ENCODE measurements around the gene ASAP2.

ASAP2 gene

DNA sequence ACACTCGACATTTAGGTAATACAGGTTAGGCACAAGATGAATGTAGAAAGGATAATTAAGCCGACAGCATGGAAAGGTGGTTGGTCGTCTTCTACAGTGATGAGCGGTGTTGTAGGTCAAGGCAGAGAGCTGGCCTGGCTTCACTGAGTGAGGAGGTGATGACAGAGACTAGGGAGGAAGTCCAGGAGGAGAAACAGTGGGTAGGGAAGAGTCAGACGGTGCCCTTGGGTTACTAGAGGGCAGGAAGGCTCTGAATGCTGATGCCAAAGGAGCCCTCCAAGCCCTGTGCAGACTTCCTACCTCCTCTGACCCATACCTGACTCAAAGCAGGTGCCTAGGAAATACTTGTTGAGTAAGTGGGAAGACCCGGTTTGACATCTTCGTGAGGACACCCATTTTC is 116.0 kb downstream of the ASAP2 start:
- in situ Hi-C loops (cut with HindIII; ENCODE audit: low pct_ligation_motif_present, low pct_unique_long_range_greater_than_20kb, low sequenced_read_pairs), result no loop called here
- DNase-seq, result no peak

DNA sequence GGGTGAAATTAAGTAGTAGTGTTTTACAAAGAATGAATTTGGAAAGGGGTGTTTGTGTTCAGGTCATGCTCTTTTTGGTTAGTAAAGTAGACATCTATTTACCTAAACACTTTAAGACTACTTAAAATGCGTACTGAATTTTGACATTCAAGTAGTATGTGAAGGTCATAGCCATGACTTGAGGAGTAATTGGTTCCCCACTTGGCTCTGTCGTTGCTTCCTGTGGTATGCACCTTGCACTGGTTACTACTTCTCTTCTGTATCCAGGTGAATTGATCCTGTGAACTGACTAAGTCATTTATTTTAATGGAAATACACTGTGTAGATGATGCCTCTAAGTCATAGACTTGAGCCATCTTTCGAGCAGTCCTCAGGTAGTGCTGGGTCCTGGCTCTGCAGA is 118.8 kb downstream of the ASAP2 start:
- in situ Hi-C loops (cut with HindIII; ENCODE audit: low pct_ligation_motif_present, low pct_unique_long_range_greater_than_20kb, low sequenced_read_pairs), result loop anchor here (25.0 kb wide), 1 partner anchor 163 kb away; no protein-coding TSS in a partner anchor
- DNase-seq, result no peak

DNA sequence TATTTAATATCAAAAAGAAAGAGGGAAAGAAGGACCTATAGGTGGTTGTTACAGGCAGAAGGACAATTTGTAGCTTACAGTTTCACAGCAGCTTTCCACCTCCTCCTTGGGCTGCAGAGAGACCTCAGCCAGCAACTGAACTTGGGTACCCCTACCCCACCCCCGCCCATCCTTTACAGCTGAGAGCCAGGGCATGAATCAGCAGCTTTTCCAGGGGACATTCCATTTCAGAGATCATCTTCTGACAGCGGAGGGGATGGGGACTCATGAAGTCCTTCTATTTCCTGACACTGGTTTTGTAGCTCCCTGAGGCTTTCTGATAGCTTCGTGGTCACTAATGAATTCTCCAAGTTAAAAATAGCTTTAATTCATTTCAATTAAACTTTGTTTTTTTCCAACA is 120.4 kb downstream of the ASAP2 start:
- no peak for DNase-seq
- in situ Hi-C loops (cut with HindIII; ENCODE audit: low pct_ligation_motif_present, low pct_unique_long_range_greater_than_20kb, low sequenced_read_pairs), result loop anchor here (25.0 kb wide), 1 partner anchor 165 kb away; no protein-coding TSS in a partner anchor

DNA sequence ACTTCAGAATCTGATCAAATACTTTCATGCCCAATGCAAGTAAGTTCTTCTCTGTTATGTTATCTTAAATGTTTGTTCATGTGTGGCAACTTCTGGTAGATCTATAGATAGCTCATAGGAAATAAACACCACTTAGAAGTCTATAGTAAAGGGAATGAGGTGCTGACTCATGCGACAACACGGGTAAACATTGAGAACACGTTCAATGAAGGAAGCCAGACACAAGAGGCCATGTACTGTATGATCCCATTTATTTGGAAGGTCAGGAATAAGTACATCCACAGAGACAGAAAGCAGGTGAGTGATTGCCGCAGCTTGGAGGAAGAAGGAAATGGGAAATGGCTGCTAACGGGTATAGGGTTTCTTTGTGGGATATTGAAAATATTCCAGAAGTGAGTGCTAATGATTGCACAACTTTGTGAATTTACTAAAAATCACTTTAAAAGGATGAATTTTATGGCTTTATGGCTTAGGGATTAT is 121.3 kb downstream of the ASAP2 start:
- no peak for DNase-seq
- in situ Hi-C loops (cut with HindIII; ENCODE audit: low pct_ligation_motif_present, low pct_unique_long_range_greater_than_20kb, low sequenced_read_pairs), result loop anchor here (25.0 kb wide), 1 partner anchor 166 kb away; no protein-coding TSS in a partner anchor

DNA sequence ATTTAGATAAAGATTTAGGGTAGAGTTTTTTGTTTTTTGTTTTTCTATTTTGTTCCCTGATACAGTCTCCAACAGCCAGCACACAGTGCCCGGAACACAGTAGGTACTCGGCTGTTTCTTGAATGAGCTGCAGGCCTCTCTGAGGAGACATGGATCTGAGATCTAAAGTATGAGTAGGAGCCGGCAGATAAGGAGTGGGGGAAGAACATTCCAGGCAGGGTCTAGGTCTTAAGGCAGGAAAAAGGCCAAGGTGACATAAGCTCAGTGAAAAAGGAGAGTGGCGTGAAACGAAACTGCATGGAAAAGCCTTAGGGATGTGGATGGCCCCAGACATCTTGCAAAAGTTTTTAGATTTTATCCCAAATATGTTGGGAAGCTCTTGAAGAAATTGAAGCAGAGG is 122.3 kb downstream of the ASAP2 start:
- DNase-seq, result no peak
- in situ Hi-C loops (cut with HindIII; ENCODE audit: low pct_ligation_motif_present, low pct_unique_long_range_greater_than_20kb, low sequenced_read_pairs), result loop anchor here (25.0 kb wide), 1 partner anchor 167 kb away; no protein-coding TSS in a partner anchor

DNA sequence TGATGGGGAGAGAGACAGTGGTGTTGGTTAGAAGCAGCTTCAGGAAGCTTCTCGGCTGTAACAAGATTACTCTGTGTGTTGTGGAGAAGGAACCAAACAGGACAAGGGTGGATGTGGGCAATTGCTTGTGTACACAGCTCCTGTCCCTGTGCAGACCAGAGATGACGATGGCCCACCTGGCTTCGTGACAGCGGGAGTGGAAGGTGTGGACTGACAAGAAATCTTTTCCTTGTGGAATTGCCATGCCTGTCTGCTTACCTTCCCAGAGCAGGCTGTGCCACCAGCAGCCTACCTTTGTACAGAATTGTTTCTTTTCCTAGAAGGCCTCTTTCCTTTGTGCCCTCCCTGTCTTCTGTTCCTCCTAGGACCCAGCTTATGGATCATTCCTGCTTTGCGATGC is 122.9 kb downstream of the ASAP2 start:
- no peak for DNase-seq
- in situ Hi-C loops (cut with HindIII; ENCODE audit: low pct_ligation_motif_present, low pct_unique_long_range_greater_than_20kb, low sequenced_read_pairs), result loop anchor here (25.0 kb wide), 1 partner anchor 167 kb away; no protein-coding TSS in a partner anchor

DNA sequence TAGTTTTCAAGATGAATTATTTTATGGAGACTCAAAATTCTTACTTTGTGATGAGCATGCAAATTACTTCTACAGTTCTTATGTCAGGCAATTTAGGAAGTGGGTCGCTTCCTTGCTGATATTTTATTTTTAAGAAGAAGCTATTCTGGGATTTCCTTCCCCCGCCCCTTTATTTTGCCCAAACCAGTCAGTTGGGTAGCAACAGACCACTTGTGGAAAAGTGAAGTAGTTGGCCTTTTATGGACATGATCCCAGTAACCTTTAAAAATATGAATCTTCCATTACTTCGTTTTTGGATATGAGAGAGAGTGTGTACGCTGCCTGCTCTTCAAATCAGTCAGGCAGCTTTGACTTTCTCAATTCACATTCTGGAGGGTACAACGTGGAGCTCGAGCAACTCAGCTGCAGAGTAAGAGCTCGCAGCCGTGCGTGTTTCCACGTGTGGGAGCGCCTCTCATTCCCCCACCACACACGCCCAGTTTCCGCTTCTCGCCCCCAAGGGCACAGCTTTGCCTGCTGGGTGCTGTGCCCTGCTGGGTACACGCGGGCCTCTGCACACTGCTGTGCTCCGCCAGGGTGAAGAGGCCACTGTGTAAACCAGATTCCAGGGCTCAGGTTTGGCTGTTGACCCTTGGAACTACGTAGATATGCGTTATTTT is 124.1 kb downstream of the ASAP2 start:
- no peak for DNase-seq
- in situ Hi-C loops (cut with HindIII; ENCODE audit: low pct_ligation_motif_present, low pct_unique_long_range_greater_than_20kb, low sequenced_read_pairs), result loop anchor here (25.0 kb wide), 1 partner anchor 168 kb away; no protein-coding TSS in a partner anchor

DNA sequence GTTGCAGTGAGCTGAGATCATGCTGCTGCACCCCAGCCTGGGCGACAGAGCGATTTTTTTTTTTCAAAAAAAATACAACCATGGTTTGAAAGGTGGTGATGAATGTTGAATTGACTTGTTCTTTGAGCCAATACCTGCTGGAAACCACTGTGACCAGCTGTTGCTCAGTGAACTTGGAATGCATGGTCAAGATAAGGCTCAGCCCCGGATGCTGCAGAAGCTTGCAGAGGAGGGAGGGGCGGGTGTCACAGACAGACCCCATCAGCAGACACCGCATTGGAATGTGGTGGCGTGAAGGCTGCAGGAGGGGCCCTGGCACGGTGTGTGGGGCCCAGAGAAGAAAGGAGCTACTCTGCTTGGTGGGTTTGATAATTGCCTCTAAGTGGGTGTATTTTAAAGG is 125.1 kb downstream of the ASAP2 start:
- in situ Hi-C loops (cut with HindIII; ENCODE audit: low pct_ligation_motif_present, low pct_unique_long_range_greater_than_20kb, low sequenced_read_pairs), result loop anchor here (25.0 kb wide), 1 partner anchor 169 kb away; no protein-coding TSS in a partner anchor
- DNase-seq, result no peak

DNA sequence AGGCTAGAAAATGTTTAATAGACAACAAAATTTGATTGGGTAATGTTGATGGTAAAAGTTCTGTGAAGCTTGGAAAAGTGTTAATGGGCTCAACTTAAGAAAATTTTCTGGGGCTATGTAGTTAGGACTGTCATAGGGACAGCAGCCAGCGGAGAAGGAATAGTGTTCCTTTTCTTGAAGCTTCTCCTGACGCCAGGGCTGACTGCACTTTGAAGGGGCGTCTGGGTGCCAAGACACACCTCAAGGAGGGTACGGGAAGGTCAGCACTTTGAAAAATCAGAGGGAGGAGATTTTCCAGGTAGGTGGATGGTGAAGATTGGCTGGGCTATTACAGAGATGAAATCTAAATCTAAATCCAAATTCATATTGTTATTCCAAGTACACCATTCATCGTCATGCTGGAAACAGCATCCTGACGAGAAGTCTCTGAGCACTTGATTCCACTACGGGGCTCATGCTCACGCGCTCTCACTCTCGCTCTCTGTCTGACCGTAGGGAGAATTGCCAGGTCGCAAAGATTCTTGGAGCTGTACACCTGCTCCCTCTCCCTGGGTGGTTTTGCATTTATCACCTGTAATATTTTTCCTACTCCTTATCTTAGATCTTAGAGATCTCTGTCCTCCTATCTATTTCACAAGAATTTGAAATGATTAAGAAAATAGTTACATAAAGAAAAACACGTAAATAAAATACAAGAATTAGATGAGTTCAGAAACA is 125.7 kb downstream of the ASAP2 start:
- DNase-seq, result no peak
- in situ Hi-C loops (cut with HindIII; ENCODE audit: low pct_ligation_motif_present, low pct_unique_long_range_greater_than_20kb, low sequenced_read_pairs), result loop anchor here (25.0 kb wide), 1 partner anchor 170 kb away; no protein-coding TSS in a partner anchor

DNA sequence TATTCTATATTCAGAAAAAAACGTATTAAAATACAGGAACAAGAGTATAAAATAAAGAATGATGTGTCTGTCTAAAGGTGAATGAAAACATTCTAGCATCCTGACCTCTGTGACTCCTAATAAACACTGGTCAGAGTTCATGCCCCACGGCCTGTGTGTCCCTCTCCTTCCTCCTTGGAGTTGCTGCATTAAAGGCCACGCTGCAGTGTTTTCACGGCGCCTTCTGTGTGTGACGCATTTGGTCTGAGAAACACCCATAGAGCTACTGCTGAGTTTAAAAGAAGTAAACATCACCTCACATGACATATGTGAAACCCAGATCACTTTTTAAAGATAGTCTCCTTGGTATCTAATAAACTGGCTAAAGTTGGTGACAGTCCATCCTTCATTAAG is 126.2 kb downstream of the ASAP2 start:
- in situ Hi-C loops (cut with HindIII; ENCODE audit: low pct_ligation_motif_present, low pct_unique_long_range_greater_than_20kb, low sequenced_read_pairs), result loop anchor here (25.0 kb wide), 1 partner anchor 171 kb away; no protein-coding TSS in a partner anchor
- DNase-seq, result no peak

DNA sequence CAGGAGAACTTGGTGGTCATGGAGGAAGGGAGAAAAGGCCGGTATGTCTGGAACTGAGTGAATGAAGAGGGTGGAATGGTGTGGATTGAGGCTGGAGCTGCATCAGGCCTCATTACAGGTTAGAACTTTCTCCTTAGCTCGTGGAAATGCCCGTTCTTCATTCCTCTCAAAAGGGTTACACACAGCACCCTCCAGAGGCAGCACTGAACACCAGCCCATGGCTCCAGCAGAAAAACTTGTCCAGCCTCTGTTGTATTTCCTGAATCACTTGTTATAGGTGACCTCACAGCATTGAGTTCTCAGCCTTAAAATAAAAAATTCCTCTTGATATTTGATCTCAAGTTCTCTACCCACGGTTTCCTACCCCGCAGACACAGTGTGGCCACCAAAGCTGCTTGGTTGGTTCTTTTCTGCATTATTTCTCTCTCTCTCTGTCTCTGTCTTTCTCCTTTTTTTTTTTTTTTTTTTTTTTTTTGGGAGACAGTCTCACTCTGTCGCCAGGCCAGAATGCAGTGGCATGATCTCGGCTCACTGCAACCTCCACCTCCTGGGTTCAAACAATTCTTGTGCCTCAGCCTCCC is 127.1 kb downstream of the ASAP2 start:
- in situ Hi-C loops (cut with HindIII; ENCODE audit: low pct_ligation_motif_present, low pct_unique_long_range_greater_than_20kb, low sequenced_read_pairs), result loop anchor here (25.0 kb wide), 1 partner anchor 171 kb away; no protein-coding TSS in a partner anchor
- peak; percentile 88 for DNase-seq

DNA sequence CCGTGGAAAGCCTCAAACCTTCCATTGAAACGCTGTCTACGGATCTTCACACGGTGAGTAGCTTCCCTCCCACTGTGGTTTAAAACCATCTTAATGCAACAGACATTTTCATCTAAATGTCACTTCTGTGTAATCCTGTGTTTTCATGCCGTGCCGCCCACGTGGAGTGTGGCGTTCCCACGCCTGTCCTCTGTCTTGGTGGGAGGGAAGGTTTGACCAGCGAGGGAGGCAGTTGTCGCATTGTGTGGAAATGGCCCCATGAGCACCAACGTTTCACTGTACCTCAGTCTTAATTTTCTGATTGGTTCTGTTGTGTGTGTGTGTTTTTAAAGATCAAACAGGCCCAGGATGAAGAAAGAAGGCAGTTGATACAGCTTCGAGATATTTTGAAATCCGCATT is 128.1 kb downstream of the ASAP2 start:
- DNase-seq, result no peak
- in situ Hi-C loops (cut with HindIII; ENCODE audit: low pct_ligation_motif_present, low pct_unique_long_range_greater_than_20kb, low sequenced_read_pairs), result loop anchor here (25.0 kb wide), 1 partner anchor 172 kb away; no protein-coding TSS in a partner anchor

DNA sequence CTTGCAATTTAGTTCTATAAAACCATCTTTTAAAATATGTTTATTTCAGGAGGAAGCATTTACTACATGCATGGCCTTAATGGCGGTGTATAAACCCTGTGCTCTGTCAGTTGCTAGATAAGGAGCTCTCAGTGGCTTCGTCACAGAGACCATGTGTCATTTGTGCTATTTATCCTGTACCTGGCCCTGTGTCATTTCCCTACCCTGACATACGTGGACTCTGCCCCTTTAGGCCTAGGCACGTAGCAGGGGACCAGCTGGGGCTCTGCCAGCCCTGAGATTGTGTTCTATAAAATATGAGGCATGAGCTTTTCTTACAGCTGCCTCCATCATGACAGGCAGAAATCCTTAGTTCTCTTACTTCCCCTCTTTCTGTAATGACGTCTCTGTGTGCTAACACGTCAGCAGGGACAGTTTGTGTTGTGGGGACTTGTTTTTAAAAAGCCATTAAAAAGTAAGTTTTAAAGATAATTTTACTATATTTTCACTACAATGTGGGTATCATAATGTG is 128.8 kb downstream of the ASAP2 start:
- in situ Hi-C loops (cut with HindIII; ENCODE audit: low pct_ligation_motif_present, low pct_unique_long_range_greater_than_20kb, low sequenced_read_pairs), result loop anchor here (25.0 kb wide), 1 partner anchor 173 kb away; no protein-coding TSS in a partner anchor
- DNase-seq, result no peak

DNA sequence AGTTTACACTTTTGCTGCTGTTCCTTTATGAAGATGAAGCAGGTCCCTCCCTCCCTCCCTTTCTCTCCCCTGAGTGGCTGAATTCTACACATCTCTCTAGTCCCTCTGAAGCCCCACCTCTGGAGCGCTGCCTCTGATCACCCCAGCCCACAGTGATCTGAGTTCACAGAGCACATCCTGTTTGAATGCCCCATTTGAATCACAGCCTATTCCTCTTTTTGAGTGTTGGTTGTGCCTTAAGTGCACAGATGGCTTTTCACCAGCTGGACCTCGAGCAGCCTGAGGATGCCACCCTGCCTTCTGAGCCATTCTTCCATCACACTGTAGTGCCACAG is 129.6 kb downstream of the ASAP2 start:
- in situ Hi-C loops (cut with HindIII; ENCODE audit: low pct_ligation_motif_present, low pct_unique_long_range_greater_than_20kb, low sequenced_read_pairs), result loop anchor here (25.0 kb wide), 1 partner anchor 174 kb away; no protein-coding TSS in a partner anchor
- DNase-seq, result no peak

DNA sequence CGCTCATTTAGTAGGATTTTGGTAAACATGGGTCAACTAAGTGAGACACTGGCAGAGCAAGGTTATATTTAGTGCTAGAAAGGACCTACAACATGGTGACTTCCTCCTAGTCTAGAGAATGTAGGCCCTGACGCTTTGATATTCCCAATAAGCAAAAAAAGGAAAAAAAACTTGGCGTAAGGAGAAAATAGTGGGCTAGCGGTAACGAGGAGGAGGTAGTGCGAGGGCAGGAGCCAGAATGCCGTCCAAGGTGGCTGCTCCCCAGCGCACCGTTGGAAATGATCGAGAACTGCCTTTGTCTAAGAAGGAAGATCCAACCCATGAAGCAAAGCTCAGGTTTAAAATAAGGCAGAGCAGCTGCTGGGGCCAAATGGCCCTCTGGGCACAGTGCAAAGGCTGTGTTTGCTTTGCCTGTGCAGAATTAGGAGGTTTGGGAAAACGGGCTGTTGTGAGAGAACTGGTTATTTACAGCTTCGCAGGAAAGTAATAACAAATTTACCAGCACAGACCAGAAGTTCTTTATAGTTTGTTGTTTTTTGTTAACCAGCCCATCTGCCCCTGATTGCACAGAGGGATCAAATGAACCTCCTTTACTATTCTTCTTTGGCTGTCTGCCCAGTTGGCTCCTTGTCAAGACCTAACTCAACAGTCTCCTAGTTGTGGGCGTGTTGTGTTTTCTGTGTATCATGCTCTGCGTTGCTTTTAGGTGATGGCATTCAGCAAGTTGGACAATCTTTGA is 130.1 kb downstream of the ASAP2 start:
- in situ Hi-C loops (cut with HindIII; ENCODE audit: low pct_ligation_motif_present, low pct_unique_long_range_greater_than_20kb, low sequenced_read_pairs), result loop anchor here (25.0 kb wide), 1 partner anchor 174 kb away; no protein-coding TSS in a partner anchor
- no peak for DNase-seq

DNA sequence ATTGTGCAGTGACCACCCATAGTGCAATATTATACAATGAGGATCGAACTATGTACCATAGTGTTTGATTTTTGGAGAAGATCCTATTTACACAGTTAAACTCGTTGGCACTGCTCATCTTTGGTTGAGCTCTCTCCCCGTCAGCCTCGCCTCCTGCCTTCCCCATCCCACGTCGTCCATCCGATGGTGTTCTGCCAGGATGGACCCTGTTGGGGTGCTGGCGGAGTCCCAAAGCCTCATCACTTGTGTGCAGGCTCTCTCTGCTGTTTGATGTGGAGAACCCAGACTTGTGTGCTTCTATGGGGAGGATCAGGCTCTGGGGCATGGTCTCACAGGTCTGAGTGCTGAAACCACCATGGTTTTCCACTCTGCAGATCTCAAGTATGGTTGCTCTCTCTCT is 131.3 kb downstream of the ASAP2 start:
- in situ Hi-C loops (cut with HindIII; ENCODE audit: low pct_ligation_motif_present, low pct_unique_long_range_greater_than_20kb, low sequenced_read_pairs), result loop anchor here (25.0 kb wide), 1 partner anchor 176 kb away; no protein-coding TSS in a partner anchor

DNA sequence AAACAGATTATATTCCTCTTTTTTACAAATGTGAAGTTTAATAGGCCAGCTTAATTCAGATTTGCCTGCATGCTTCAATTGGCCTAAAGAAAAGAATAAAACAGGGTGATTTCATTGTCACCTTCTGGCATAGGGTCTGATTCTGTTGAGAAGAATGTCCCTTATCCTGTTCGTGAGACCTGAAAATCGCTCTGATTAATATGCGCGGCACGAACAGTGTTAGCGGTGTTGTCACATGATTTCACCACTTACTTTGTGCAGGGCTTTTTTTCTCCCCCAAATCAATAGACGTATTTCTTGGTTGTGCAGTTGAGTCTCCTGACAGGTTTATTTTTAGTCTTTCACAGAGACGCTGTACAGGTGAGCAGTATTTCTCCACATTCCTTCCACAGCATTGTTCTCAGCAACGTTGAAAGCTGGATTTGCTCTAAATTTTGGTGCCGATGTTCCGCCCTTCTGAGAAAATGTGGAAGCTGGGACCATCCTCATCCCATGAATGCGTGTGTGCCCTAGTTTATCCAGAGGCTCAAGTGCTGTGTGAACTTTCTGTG is 134.8 kb downstream of the ASAP2 start:
- in situ Hi-C loops (cut with HindIII; ENCODE audit: low pct_ligation_motif_present, low pct_unique_long_range_greater_than_20kb, low sequenced_read_pairs), result loop anchor here (25.0 kb wide), 1 partner anchor 179 kb away; no protein-coding TSS in a partner anchor

More for the DNA sequence above, 131.3 kb downstream of the ASAP2 start:
- no peak for DNase-seq

DNA sequence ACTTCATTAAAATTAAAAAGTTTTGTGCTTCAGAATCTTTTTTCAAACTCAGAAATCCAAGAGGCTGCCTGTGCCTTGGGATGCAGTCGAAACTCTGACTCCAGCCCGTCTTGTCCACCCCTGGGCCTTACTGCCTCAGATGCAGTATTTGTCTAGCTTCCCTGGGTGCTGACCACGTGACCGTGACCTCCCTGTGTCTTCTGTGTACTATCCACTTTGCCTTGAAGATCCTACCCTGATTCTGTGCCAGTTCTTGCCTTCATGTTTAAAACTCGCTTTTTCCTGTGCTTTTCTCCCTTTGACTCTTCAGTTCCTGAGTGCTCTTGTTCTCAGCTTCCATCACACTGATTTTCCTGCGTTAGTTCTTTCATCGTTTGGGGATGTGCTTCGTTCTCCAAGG is 136.0 kb downstream of the ASAP2 start:
- in situ Hi-C loops (cut with HindIII; ENCODE audit: low pct_ligation_motif_present, low pct_unique_long_range_greater_than_20kb, low sequenced_read_pairs), result loop anchor here (25.0 kb wide), 1 partner anchor 180 kb away; no protein-coding TSS in a partner anchor
- no peak for DNase-seq

More for the DNA sequence above, 134.8 kb downstream of the ASAP2 start:
- DNase-seq, result no peak
